Stimulated activated CD8-positive, alpha-beta memory T cell treated with anti-CD3 and anti-CD28 coated beads, Interleukin-4, amount 100 ng/mL, for 1 hour (primary cell): ENCODE data around the gene HEYL.

Experiments
- DNase-seq, 2 donors: peaks; one replicate each; pipeline ENCODE4 v3.0.0-alpha.2; 2020; ENCODE audit warnings: low read depth in 2 of 2, low spot score in 1 of 2

HEYL gene

GRCh38 chr1:39666772-39667171 lies 27.3 kb upstream of the HEYL start:
- DNase-seq = no peak

- no peak for DNase-seq
These were observed 24.1 kb upstream of the HEYL start for GRCh38 chr1:39663559-39663958.

GRCh38 chr1:39662861-39663260 lies 23.4 kb upstream of the HEYL start:
- DNase-seq = no peak

GRCh38 chr1:39659538-39659937 lies 20.1 kb upstream of the HEYL start:
- DNase-seq = no peak

- no peak for DNase-seq
These were observed 19.7 kb upstream of the HEYL start for GRCh38 chr1:39659110-39659509.

DNA sequence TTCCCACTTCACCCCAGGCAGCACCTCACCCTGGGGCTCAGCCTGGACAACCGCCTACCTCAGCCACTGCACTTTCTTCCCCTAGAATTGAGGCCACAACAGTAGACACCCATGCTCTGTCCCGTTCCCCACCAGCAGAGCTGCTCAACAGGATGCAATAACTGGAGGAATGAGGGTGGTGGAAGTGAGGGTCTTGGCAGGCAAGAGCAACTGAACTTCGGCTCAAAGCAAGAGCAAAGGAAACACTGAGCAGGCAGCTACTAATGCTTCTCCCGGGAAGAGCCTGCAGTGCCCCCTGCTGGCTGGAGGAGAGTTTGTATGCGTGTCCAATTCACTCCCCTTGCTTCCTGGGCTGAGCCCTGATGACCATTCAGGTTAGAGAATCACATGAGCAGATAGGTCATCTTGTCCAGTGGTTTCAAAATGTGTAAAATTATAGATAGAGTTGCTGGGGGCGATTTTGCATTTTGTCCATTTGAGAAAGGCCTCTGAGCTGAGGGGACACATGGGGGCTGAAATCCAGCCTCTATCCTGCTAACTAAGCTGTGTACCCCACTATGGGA lies 18.6 kb upstream of the HEYL start:
- peak; percentile 17 to 29 for DNase-seq

- DNase-seq = no peak
These were observed 18.0 kb upstream of the HEYL start for GRCh38 chr1:39657402-39657801.

- DNase-seq = no peak
These were observed 16.9 kb upstream of the HEYL start for GRCh38 chr1:39656391-39656790.

DNA sequence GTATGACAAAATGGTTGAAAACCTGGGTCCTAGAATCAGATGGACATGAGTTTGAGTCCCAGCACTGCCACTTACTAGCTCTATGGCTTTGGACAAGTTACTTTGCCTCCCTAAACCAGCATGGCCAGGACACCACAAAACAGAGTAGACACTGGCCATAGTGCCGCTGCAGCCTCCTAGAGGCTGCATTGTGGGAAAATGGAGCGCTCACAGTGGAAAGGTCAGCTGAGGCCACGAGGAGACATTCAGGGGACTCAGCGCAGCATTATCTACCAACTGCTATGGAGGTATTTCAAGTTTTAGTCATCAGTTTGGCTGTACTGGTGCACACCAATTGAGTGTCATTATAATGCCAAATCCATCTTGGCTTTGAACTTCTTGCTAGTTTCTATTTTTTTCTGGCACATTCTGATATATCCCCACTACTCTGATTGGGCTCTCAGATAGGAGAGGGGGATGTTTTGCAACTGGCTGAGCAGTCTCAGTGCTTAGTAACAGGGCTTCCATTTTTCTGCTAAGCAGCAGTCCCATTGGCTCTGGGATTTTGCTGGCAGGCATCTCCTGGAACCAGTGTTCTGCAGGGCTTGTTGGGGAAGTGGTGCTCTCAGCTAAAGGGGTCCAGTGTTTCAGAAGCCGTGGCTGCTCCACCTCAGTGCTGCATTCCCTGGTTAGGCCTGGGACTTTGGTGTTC lies 16.3 kb upstream of the HEYL start:
- DNase-seq = no peak

GRCh38 chr1:39654291-39654690 lies 14.8 kb upstream of the HEYL start:
- DNase-seq = no peak

DNA sequence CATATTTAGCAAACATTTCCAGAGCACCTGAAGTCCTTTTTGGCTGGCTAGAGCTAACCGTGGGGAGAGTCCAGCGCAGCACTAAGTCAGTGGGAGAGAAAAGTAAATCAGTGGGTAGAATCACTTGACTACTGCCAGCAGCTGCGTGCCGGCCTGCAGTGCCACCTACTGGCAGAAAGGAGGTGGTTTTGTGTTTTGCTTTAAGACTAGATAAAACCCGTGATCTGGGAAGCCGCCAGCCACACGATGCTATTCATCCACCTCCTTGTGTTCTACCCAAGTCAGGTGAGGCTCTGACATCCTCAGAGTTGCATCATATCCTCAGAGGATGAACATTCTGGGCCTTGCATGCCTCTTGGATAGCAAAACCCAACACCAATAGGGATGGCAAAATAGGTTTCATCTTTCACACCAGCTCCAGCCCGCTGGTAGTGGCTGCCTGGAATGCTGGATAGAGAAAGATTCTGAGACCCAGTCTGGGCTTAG lies 14.1 kb upstream of the HEYL start:
- DNase-seq = peak; percentile 36 to 64

GRCh38 chr1:39652554-39652953 lies 13.1 kb upstream of the HEYL start:
- DNase-seq = no peak

GRCh38 chr1:39652105-39652504 lies 12.7 kb upstream of the HEYL start:
- no peak for DNase-seq

DNA sequence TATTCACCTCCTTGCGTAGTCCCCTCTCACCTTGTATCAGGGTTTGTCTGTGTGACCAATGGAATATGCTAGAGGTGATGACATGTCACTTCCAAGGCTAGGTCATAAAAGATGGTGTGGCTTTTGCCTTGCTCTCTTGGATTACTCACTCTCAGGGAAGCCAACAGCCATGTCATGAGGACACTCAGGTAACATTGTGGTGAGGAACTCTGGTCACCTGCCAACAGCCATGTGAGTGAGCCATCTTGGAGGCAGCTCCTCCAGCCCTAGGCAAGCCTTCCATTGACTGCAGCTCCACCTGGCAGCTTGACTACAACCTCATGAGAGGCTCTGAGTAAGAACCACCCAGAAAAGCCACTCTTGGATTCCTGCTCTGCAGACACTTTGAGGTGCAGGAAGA lies 11.0 kb upstream of the HEYL start:
- no peak for DNase-seq

DNA sequence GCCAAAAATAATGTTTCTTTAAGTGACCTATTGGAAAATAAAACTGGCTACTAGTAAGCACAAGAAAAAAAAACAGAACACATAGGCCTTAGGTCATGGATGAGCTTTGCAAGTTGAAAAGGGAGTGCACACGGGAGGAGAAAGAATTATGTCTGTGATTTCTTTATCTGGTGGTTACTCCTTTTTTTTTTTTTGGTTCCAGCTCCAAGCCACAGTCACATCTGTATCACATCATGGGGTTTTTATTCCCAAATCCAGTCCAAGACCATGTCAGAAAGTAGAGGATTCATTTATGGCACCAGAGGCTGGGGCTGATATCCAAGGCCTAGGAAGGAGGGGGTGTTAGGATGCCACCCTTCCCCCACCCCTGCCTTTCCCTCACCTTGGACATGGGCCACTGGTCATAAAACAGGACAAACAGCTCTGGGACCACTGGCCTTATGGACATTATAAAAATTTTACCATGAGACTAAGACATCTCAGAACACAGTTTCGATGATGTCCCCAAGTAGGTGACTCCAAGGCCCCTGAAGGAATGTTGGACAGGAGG lies 10.3 kb upstream of the HEYL start:
- DNase-seq = no peak

DNA sequence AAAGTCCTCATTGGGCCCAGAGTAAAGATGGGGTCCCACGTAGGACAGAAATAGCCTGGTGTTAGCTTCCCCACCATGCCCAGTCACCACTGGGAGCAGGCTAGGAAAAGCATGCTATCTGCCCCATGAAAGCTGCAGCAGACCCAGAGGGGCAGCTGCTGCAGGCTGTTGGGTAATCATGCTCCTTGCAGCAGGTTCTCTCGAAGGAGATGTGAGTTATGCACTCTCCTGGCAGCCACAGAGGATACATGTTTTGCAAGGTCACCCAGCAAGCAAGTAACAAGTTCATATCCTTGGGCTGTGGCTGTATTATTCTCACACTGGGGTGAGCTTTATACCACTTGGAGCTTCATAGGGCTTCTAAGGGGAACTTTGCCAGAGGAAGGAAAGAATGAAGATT lies 9.1 kb upstream of the HEYL start:
- DNase-seq = no peak

DNA sequence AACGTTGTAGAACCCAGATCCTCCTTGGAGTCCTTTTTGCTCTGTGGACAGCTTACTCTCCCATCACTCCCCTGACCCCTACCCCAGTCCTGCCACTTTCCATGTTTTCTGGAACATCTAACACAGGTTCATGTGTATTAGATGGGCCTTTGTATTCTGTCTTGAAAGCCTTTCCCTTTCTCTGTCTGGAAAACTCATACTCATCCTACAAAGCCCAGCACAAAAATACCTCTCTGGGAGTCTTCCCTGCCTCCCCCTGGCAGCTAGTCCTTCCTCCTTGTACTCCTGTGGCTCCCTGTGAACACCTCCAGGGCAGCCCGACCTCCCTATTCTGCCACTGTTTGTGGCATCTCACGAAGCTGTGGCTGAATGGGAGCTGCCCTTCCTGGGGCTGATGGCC lies 7.8 kb upstream of the HEYL start:
- no peak for DNase-seq

DNA sequence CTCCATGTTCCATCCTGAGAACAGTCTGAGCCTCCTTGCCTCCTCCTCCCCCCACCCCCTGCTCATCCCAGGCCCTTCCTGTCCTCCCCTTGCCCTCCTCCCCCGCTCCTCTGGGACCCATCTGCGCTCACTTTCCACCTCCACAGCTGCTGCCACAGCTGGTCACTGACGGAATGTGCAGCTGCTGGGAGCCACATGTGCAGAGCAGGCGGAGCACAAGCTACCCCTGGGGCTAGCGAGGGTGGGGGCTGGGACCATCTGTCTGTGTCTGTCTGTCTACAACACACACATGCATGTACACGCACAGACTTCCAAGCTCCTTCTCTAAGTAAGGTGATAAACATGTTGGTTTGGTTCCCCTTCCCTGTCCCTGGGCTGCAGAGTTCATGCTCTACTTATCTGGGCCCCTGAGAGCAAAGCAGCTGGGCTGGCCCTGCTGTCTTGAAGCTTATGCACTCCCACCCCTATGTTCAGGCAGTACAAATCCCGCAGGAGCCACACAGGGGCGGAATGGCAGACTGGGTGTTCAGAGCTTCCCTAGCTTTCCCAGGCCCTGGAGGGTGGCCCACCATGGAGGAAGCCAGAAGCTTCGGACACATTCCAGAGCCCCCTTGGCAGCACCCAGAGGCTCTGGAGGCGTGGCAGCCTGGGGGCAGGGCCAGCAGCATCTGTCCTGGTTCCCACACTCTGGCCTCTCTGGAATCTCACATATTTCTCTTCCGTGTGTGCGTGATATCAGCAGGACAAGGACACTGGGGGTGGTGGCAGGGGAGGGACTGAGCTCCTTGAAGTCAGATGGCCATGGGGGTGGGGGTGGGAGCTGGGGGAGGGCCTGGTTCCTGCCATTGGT lies 7.0 kb upstream of the HEYL start:
- DNase-seq = no peak

DNA sequence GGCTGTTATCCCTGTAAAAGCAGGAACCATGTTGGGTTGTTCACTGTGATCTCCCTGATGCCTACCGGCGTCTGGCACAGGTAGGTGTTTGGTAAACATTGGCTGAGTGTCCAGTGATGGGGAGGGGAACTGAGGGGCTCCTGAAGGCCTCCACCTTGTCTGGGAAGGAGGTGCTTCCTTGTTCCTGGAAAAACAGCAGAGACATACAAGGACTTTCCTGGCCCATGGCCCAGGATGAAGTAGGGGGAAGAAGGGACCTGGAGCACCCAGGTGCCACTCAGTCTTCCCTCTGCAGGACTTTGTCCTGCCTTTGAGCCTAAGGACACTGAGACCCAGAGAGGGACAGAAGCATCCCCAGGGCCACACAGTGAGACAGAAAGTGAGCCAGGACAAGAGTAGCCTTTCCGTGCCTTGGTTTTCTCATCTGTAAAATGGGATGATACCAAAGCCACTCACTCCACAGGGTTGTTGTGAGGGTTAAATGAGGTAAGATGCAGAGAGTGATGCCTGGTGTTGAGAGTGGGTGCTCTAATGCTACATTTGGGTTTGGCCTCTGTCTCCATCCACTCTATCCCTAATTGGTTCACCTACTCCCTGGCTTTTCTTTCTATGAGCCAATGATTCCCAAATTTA lies 6.1 kb upstream of the HEYL start:
- DNase-seq = no peak

GRCh38 chr1:39643705-39644104 lies 4.3 kb upstream of the HEYL start:
- no peak for DNase-seq

DNA sequence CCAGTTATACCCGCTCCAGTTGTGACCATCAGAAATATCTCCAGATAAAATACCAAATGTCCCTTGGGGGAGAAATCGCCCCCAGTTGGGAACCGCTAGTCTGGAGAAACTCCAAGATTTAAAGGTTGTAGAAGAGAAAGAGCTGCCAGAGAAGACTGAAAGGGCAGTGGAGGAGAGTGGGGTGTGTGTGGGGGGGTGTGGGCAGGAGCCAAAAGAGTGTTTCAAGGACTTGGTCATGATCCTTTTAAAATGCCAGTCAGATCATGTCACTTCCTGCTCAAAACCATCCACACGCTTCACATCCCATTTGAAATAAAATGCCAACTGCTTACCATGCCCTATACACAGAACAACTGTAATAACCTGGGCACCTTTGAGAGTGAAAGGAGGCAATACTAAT lies 3.4 kb upstream of the HEYL start:
- no peak for DNase-seq
